RWPE2 (cell line): ENCODE measurements around the gene SCGB1C2.
A peak's percentile ranks its signal among the peaks of the same experiment; 100 is the strongest.

ENCODE experiments used
- ATAC-seq: fragments of 200-7000 bp; cut with Tn5 transposase; 3 replicates; pipeline ENCODE4 v1.9.1; 2021; ENCODE audit warnings: low read depth
- DNase-seq: peaks from one replicate; pipeline ENCODE4 v3.0.0-alpha.2; 2020; ENCODE audit warnings: low spot score
- H3K27ac ChIP-seq: fragments of 450-650 bp; 2 replicates; pipeline ENCODE4 v1.5.1; 2017; ENCODE audit warnings: mild to moderate bottlenecking; ENCODE audit not compliant: poor library complexity, severe bottlenecking
- H3K27me3 ChIP-seq: fragments of 250-450 bp; sonication (Bioruptor Pico); 2 replicates; pipeline ENCODE4 v1.5.1; 2021; ENCODE audit warnings: mild to moderate bottlenecking, moderate library complexity; ENCODE audit not compliant: insufficient read depth, poor library complexity, severe bottlenecking
- H3K36me3 ChIP-seq: fragments of 250-450 bp; sonication (Bioruptor Pico); 2 replicates; pipeline ENCODE4 v1.5.1; 2020; ENCODE audit warnings: low read depth, mild to moderate bottlenecking, moderate library complexity
- H3K4me1 ChIP-seq: fragments of 250-450 bp; sonication (Bioruptor Pico); 2 replicates; pipeline ENCODE4 v1.5.1; 2021; ENCODE audit warnings: mild to moderate bottlenecking, moderate library complexity; ENCODE audit not compliant: insufficient read depth, poor library complexity, severe bottlenecking
- H3K4me3 ChIP-seq: fragments of 250-450 bp; sonication (Bioruptor Pico); 2 replicates; pipeline ENCODE4 v1.5.1; 2021; ENCODE audit warnings: mild to moderate bottlenecking, moderate library complexity; ENCODE audit not compliant: severe bottlenecking
- H3K9me3 ChIP-seq: fragments of 250-450 bp; sonication (Bioruptor Pico); 2 replicates; pipeline ENCODE4 v1.5.1; 2021; ENCODE audit warnings: mild to moderate bottlenecking, moderate library complexity; ENCODE audit not compliant: severe bottlenecking
- CTCF ChIP-seq: fragments of 450-650 bp; IDR thresholded peaks from one replicate; pipeline ENCODE4 v1.5.1; 2017; ENCODE audit warnings: mild to moderate bottlenecking, moderate library complexity; ENCODE audit not compliant: poor library complexity, severe bottlenecking

The SCGB1C2 gene

GRCh38 chr17:145671-146541 lies 8.5 kb downstream of the SCGB1C2 start:
- ATAC-seq (no peak), DNase-seq (peak; percentile 34)
- Histone ChIP-seq H3K4me3 (no peak overlapping the region), H3K9me3 (no peaks in the 10 kb centered on the region), H3K36me3 (no peaks in the 10 kb centered on the region), H3K27ac (no peak overlapping the region), H3K27me3 (no peaks in the 10 kb centered on the region), H3K4me1 (no peaks in the 10 kb centered on the region)
- TF ChIP-seq CTCF = no peak

- no peak for TF ChIP-seq CTCF
- Histone ChIP-seq H3K4me3 (no peak overlapping the region), H3K4me1 (no peaks in the 10 kb centered on the region), H3K36me3 (no peaks in the 10 kb centered on the region), H3K9me3 (no peaks in the 10 kb centered on the region), H3K27ac (no peak overlapping the region), H3K27me3 (no peaks in the 10 kb centered on the region)
- ATAC-seq (no peak), DNase-seq (peak; percentile 47)
These were observed 9.2 kb downstream of the SCGB1C2 start for GRCh38 chr17:146546-146945.

GRCh38 chr17:146983-147761 lies 9.8 kb downstream of the SCGB1C2 start:
- peak; percentile 36 for DNase-seq
- no peak for TF ChIP-seq CTCF
- ATAC-seq = no peak
- no peaks in the 10 kb centered on the region for H3K27me3 ChIP-seq
- no peaks in the 10 kb centered on the region for H3K36me3 ChIP-seq
- H3K9me3 ChIP-seq = no peaks in the 10 kb centered on the region
- no peak overlapping the region for H3K4me3 ChIP-seq
- no peak overlapping the region for H3K27ac ChIP-seq
- H3K4me1 ChIP-seq = no peaks in the 10 kb centered on the region

- DNase-seq (peak; percentile 33), ATAC-seq (no peak)
- Histone ChIP-seq H3K4me3 (no peak overlapping the region), H3K27me3 (no peaks in the 10 kb centered on the region), H3K27ac (no peak overlapping the region), H3K4me1 (no peaks in the 10 kb centered on the region), H3K9me3 (no peaks in the 10 kb centered on the region), H3K36me3 (no peaks in the 10 kb centered on the region)
- TF ChIP-seq CTCF = no peak
These were observed 10.7 kb downstream of the SCGB1C2 start for GRCh38 chr17:147796-148740.
